Fibroblast of skin of back (primary cell): ENCODE measurements around the gene MAPKAPK2.
"Not testable (repeated sequence)": the region's sequence is repeated elsewhere in the genome, so short reads cannot be mapped to it uniquely, and the experiment has no call there.

ENCODE experiments used
- DNase-seq: peaks from one replicate; pipeline ENCODE4 v3.0.0-alpha.2; 2013

MAPKAPK2 gene

GRCh38 chr1:206748348-206749030, 63.8 kb downstream of the MAPKAPK2 start:
- no peak for DNase-seq

- DNase-seq, result no peak
These were observed 67.2 kb downstream of the MAPKAPK2 start for GRCh38 chr1:206751891-206752290.

GRCh38 chr1:206752481-206752880, 67.8 kb downstream of the MAPKAPK2 start:
- DNase-seq, result no peak

GRCh38 chr1:206753141-206753540, 68.4 kb downstream of the MAPKAPK2 start:
- DNase-seq, result peak; percentile 47

- DNase-seq, result peak; percentile 39
These were observed 69.3 kb downstream of the MAPKAPK2 start for GRCh38 chr1:206754011-206754410.

- no peak for DNase-seq
These were observed 73.0 kb downstream of the MAPKAPK2 start for GRCh38 chr1:206757524-206758266.

- no peak for DNase-seq
These were observed 75.9 kb downstream of the MAPKAPK2 start for GRCh38 chr1:206760590-206760989.

- DNase-seq, result no peak
These were observed 76.6 kb downstream of the MAPKAPK2 start for GRCh38 chr1:206761159-206761768.

GRCh38 chr1:206762741-206763364, 78.1 kb downstream of the MAPKAPK2 start:
- DNase-seq, result not testable (repeated sequence)

- DNase-seq, result not testable (repeated sequence)
These were observed 81.1 kb downstream of the MAPKAPK2 start for GRCh38 chr1:206765771-206766170.

GRCh38 chr1:206766251-206766856, 81.6 kb downstream of the MAPKAPK2 start:
- DNase-seq, result peak; percentile 41

- DNase-seq, result no peak
These were observed 84.0 kb downstream of the MAPKAPK2 start for GRCh38 chr1:206768472-206769303.

GRCh38 chr1:206769304-206769731, 84.6 kb downstream of the MAPKAPK2 start:
- DNase-seq, result no peak

- DNase-seq, result no peak
These were observed 86.0 kb downstream of the MAPKAPK2 start, which contains the start of gene IL19 for GRCh38 chr1:206770531-206771337. Gene IL19 (plus strand): TSS chr1:206770773. CDS start chr1:206836663, 65,890 bp downstream.

GRCh38 chr1:206771338-206771692, 86.6 kb downstream of the MAPKAPK2 start:
- no peak for DNase-seq

GRCh38 chr1:206772243-206772937, 87.7 kb downstream of the MAPKAPK2 start, which contains the start of gene IL10:
Gene IL10 (minus strand): TSS chr1:206772494. CDS start chr1:206772435, 59 bp downstream.
- no peak for DNase-seq

GRCh38 chr1:206774093-206774492, 89.4 kb downstream of the MAPKAPK2 start:
- DNase-seq, result no peak

- DNase-seq, result no peak
These were observed 91.5 kb downstream of the MAPKAPK2 start for GRCh38 chr1:206776229-206776628.

- no peak for DNase-seq
These were observed 93.3 kb downstream of the MAPKAPK2 start for GRCh38 chr1:206778031-206778430.

GRCh38 chr1:206778911-206779310, 94.2 kb downstream of the MAPKAPK2 start:
- not testable (repeated sequence) for DNase-seq
